ENCODE data around the gene RTP4. TPM values are rescaled to one million over a fixed set of nuclear protein-coding genes. Genes with fewer than 3 reads are reported as not detected.
"Not testable (repeated sequence)": the region's sequence is repeated elsewhere in the genome, so short reads cannot be mapped to it uniquely, and the experiment has no call there.

RTP4 gene
- polyA plus RNA-seq, 3 donors = 1.7 to 6.6 (median 3.3) TPM

DNA sequence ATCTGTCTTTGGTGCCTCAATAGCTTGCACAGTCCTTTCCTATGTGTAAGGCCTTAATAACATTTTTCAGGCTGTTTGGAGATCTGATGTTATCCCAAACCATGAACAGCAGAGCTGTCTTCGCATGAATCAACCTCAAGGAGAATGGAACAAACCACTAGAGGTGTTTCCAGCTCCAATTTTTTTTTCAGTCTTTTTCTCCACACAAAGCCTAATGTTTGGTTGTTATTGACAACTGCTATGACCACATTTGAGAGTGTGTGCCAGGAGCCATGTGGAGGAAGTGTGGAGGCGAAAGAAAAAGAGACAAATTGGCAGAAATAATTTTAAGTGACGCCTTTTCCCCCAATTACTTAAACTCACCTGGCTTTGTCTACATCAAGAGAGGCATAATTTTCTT, 38.7 kb downstream of the RTP4 start:
- Histone ChIP-seq H3K9me3 (replicated peaks in 1 of 2; ENCODE audit: control insufficient read depth in 1 of 2, insufficient read depth in 1 of 2, low read length in 2 of 2) (no peaks in the 10 kb centered on the region), H3K36me3 (replicated peaks in 1 of 2; ENCODE audit: control insufficient read depth in 1 of 2, insufficient read depth in 2 of 2, low read length in 2 of 2) (no peaks in the 10 kb centered on the region), H3K79me2 (ENCODE audit: insufficient read depth, low read length) (no peaks in the 10 kb centered on the region), H3K27me3 (ENCODE audit: control insufficient read depth in 2 of 2, insufficient read depth in 2 of 2, low read length in 2 of 2) (no peaks in the 10 kb centered on the region), H3K27ac (ENCODE audit: low read depth in 1 of 2, low read length in 2 of 2) (no peak overlapping the region), H3K4me2 (replicated peaks; ENCODE audit: extremely low read depth, low read length, poor library complexity, severe bottlenecking) (no peak overlapping the region), H3K4me1 (ENCODE audit: control insufficient read depth in 1 of 2, insufficient read depth in 2 of 2, low read length in 2 of 2) (no peaks in the 10 kb centered on the region), H3K9ac (ENCODE audit: insufficient read depth, low read length, poor library complexity, severe bottlenecking) (no peak overlapping the region), H2AFZ (ENCODE audit: insufficient read depth, low read depth, low read length, poor library complexity, severe bottlenecking) (no peak overlapping the region), H4K20me1 (ENCODE audit: insufficient read depth, low read length) (no peaks in the 10 kb centered on the region), H3K4me3 (replicated peaks in 1 of 3; ENCODE audit: low read depth in 2 of 3, low read length in 3 of 3) (no peak overlapping the region)
- no peak overlapping the region for H3K4me3 Mint-ChIP-seq
- no peaks in the 10 kb centered on the region for H3K4me1 Mint-ChIP-seq
- H3K9me3 Mint-ChIP-seq = peaks cover 0 to 4% (median 0%) of the 10 kb centered on the region in 7 donors
- no peak for DNase-seq
- no peak overlapping the region for H3K27ac Mint-ChIP-seq
- WGBS (ENCODE audit: insufficient coverage) = no CpG with 5 or more reads among the region's 3 CpGs
- H3K36me3 Mint-ChIP-seq = no peaks in the 10 kb centered on the region
- H3K27me3 Mint-ChIP-seq (ENCODE audit: low read depth in 3 of 3) = peaks cover 2 to 8% (median 6%) of the 10 kb centered on the region in 3 donors
- TF ChIP-seq, protein P1, sequence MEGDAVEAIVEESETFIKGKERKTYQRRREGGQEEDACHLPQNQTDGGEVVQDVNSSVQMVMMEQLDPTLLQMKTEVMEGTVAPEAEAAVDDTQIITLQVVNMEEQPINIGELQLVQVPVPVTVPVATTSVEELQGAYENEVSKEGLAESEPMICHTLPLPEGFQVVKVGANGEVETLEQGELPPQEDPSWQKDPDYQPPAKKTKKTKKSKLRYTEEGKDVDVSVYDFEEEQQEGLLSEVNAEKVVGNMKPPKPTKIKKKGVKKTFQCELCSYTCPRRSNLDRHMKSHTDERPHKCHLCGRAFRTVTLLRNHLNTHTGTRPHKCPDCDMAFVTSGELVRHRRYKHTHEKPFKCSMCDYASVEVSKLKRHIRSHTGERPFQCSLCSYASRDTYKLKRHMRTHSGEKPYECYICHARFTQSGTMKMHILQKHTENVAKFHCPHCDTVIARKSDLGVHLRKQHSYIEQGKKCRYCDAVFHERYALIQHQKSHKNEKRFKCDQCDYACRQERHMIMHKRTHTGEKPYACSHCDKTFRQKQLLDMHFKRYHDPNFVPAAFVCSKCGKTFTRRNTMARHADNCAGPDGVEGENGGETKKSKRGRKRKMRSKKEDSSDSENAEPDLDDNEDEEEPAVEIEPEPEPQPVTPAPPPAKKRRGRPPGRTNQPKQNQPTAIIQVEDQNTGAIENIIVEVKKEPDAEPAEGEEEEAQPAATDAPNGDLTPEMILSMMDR (IDR thresholded peaks at IDR 0.05) = no peak
- intact Hi-C loops (cut with micrococcal nuclease) = no loop called here

DNA sequence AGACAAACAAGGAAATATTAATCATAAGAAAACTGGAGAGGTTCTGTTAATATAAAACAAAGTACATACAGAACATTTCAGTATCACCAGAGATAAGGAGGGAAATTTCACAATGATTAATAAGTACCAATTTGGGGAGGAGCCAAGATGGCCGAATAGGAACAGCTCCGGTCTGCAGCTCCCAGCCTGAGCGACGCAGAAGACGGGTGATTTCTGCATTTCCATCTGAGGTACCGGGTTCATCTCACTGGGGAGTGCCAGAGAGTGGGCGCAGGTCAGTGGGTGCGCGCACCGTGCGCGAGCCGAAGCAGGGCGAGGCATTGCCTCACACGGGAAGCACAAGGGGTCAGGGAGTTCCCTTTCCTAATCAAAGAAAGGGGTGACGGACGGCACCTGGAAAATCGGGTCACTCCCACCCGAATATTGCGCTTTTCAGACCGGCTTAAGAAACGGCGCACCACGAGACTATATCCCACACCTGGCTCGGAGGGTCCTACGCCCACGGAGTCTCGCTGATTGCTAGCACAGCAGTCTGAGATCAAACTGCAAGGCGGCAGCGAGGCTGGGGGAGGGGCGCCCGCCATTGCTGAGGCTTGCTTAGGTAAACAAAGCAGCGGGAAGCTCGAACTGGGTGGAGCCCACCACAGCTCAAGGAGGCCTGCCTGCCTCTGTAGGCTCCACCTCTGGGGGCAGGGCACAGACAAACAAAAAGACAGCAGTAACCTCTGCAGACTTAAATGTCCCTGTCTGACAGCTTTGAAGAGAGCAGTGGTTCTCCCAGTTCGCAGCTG, 44.0 kb downstream of the RTP4 start:
- H3K4me3 ChIP-seq (replicated peaks in 1 of 3; ENCODE audit: low read depth in 2 of 3, low read length in 3 of 3); DNase-seq; H3K79me2 ChIP-seq (ENCODE audit: insufficient read depth, low read length); H3K9ac ChIP-seq (ENCODE audit: insufficient read depth, low read length, poor library complexity, severe bottlenecking); H3K27me3 ChIP-seq (ENCODE audit: control insufficient read depth in 2 of 2, insufficient read depth in 2 of 2, low read length in 2 of 2); H3K4me1 Mint-ChIP-seq; H3K36me3 Mint-ChIP-seq; H2AFZ ChIP-seq (ENCODE audit: insufficient read depth, low read depth, low read length, poor library complexity, severe bottlenecking); H3K4me1 ChIP-seq (ENCODE audit: control insufficient read depth in 1 of 2, insufficient read depth in 2 of 2, low read length in 2 of 2); H3K9me3 Mint-ChIP-seq; H3K27me3 Mint-ChIP-seq (ENCODE audit: low read depth in 3 of 3); H4K20me1 ChIP-seq (ENCODE audit: insufficient read depth, low read length); H3K27ac ChIP-seq (ENCODE audit: low read depth in 1 of 2, low read length in 2 of 2); H3K4me2 ChIP-seq (replicated peaks; ENCODE audit: extremely low read depth, low read length, poor library complexity, severe bottlenecking); H3K27ac Mint-ChIP-seq; H3K9me3 ChIP-seq (replicated peaks in 1 of 2; ENCODE audit: control insufficient read depth in 1 of 2, insufficient read depth in 1 of 2, low read length in 2 of 2); H3K36me3 ChIP-seq (replicated peaks in 1 of 2; ENCODE audit: control insufficient read depth in 1 of 2, insufficient read depth in 2 of 2, low read length in 2 of 2); intact Hi-C loops (cut with micrococcal nuclease): not testable (repeated sequence)
- no CpG with 5 or more reads among the region's 35 CpGs for WGBS (ENCODE audit: insufficient coverage)
- peak overlapping the region in 1 of 2 donors; percentile 41 for H3K4me3 Mint-ChIP-seq

Other genes with a start within 250 kb of the RTP4 start
- gene RPL39L, start 228.9 kb upstream of the RTP4 start, polyA plus RNA-seq = 1 to 10 TPM; 1.1 to 3.4 (median 3.1) TPM
- not detected for gene RTP1, start 170.9 kb upstream of the RTP4 start, polyA plus RNA-seq
- not detected for gene MASP1, start 76.6 kb upstream of the RTP4 start, polyA plus RNA-seq

Data from CD14-positive monocyte (primary cell).